SK-N-MC (cell line): Measurements from ENCODE around the gene WFDC5.

Source experiments
- EZH2 ChIP-seq: fragments of 200-600 bp; sonication (generic); IDR thresholded peaks from one replicate; pipeline ENCODE4 v1.6.1; 2017; ENCODE audit warnings: antibody characterized with exemption
- POLR2AphosphoS5 ChIP-seq: IDR thresholded peaks from 2 replicates; pipeline ENCODE4 v1.6.1; 2012; ENCODE audit warnings: mild to moderate bottlenecking, low read depth, low read length, borderline replicate concordance

GRCh38 chr20:45114465-45115385 lies at the start of gene WFDC5:
- no peak for TF ChIP-seq POLR2AphosphoS5
- no peak for TF ChIP-seq EZH2
